Daoy (cell line): ENCODE measurements around the gene UBE2D3. TPM values are rescaled to one million over a fixed set of nuclear protein-coding genes. Genes with fewer than 3 reads are reported as not detected.

Experiments
- DNase-seq: peaks from one replicate; pipeline ENCODE4 v3.0.0-alpha.2; 2015; ENCODE audit warnings: low read depth
- total RNA-seq: library from RNA; depleted of rRNA; stranded (reverse); fragments of >200 nt; shearing (Covaris generic); gene quantifications from 2 replicates; pipeline ENCODE4 v1.2.3, GENCODE V29; 2014; rRNA removed

Gene UBE2D3
- total RNA-seq, 1 experiment from 2014 or later: 230 TPM

DNA sequence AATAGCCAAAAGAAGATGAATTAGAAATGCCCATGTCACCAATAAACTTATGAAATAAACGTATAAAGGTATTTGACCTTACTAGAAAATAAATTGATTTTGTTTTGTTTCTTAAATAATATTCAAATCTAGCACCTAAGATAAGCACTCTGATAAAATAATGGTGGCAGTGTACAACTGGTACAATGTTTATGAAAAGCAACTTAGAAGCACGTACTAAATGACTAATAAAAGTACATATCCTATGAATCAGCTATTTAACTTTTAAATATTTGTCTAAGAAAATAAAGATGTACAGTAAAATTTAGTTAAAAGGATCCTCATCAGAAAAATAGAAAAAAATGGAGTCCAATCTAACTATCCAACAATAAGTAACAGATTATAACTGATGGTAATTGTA is 73.3 kb downstream of the UBE2D3 start:
- no peak for DNase-seq

DNA sequence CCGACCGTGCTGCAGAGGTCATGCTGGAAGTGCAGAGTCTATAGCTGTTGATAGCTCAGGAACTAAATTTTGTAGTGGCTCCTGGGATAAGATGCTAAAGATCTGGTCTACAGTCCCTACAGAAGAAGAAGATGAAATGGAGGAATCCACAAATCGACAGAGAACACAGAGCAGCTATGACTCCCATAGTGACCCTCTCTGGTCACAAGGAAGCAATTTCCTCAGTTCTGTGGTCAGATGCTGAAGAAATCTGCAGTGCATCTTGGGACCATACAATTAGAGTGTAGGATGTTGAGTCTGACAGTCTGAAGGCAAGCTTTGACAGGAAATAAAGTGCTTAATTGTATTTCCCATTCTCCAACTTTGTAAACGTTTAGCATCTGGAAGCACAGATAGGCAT is 75.4 kb downstream of the UBE2D3 start:
- DNase-seq: no peak

Other genes starting within 250 kb of the UBE2D3 start
- gene MANBA, start 66.6 kb downstream of the UBE2D3 start, total RNA-seq: 8.2 and 13.4 TPM in 2 replicates
- gene CISD2, start 41.4 kb upstream of the UBE2D3 start, total RNA-seq: 28.8 and 69.4 TPM in 2 replicates
- gene SLC9B1, start 192.2 kb upstream of the UBE2D3 start, total RNA-seq: not detected in 2 replicates
- gene SLC9B2, start 249.2 kb upstream of the UBE2D3 start, total RNA-seq: 5.0 and 11.1 TPM in 2 replicates